ENCODE measurements around the gene CTSL.

The CTSL gene

GRCh38 chr9:87682085-87682484, 43.8 kb upstream of the CTSL start:
- DNase-seq (ENCODE audit: low spot score), result no peak
- POLR2A ChIA-PET (ENCODE audit: low non-redundant PET), result no interaction called here
- TF ChIP-seq CTCF (conservative IDR thresholded peaks at IDR 0.05; ENCODE audit: low read depth), result no peak
- H3K27ac ChIP-seq, result no peak overlapping the region
- CTCF ChIA-PET, result no interaction called here

- no peak overlapping the region for H3K27ac ChIP-seq
- no peak for TF ChIP-seq CTCF (conservative IDR thresholded peaks at IDR 0.05; ENCODE audit: low read depth)
- POLR2A ChIA-PET (ENCODE audit: low non-redundant PET), result no interaction called here
- DNase-seq (ENCODE audit: low spot score), result no peak
- CTCF ChIA-PET, result no interaction called here
Measured at GRCh38 chr9:87682618-87683017, 43.3 kb upstream of the CTSL start.

GRCh38 chr9:87683751-87684626, 41.9 kb upstream of the CTSL start:
- ChIA-PET CTCF (interaction anchor here (0.5 to 2.9 kb wide), 10 partner anchors 13 to 729 kb away, joined by 3 to 36 read pairs (median 4); no protein-coding TSS in a partner anchor), POLR2A (ENCODE audit: low non-redundant PET) (no interaction called here)
- TF ChIP-seq CTCF (conservative IDR thresholded peaks at IDR 0.05; ENCODE audit: low read depth), result no peak
- DNase-seq (ENCODE audit: low spot score), result no peak
- H3K27ac ChIP-seq, result no peak overlapping the region

GRCh38 chr9:87684627-87685219, 41.2 kb upstream of the CTSL start:
- DNase-seq (ENCODE audit: low spot score), result peak; percentile 80
- CTCF ChIA-PET, result interaction anchor here (0.5 to 2.9 kb wide), 13 partner anchors 11 to 730 kb away, joined by 3 to 36 read pairs (median 4); no protein-coding TSS in a partner anchor
- H3K27ac ChIP-seq, result no peak overlapping the region

GRCh38 chr9:87685441-87685840, 40.5 kb upstream of the CTSL start:
- H3K27ac ChIP-seq, result no peak overlapping the region
- DNase-seq (ENCODE audit: low spot score), result no peak
- no peak for TF ChIP-seq CTCF (conservative IDR thresholded peaks at IDR 0.05; ENCODE audit: low read depth)
- ChIA-PET CTCF (interaction anchor here (0.7 to 2.9 kb wide), 3 partner anchors 10 to 127 kb away, joined by 4 to 36 read pairs (median 4); no protein-coding TSS in a partner anchor), POLR2A (ENCODE audit: low non-redundant PET) (no interaction called here)

More at GRCh38 chr9:87684627-87685219, 41.2 kb upstream of the CTSL start:
- TF ChIP-seq CTCF (conservative IDR thresholded peaks at IDR 0.05; ENCODE audit: low read depth), result peak; percentile 73
- POLR2A ChIA-PET (ENCODE audit: low non-redundant PET), result no interaction called here

GRCh38 chr9:87685871-87686519, 39.9 kb upstream of the CTSL start:
- DNase-seq (ENCODE audit: low spot score), result no peak
- ChIA-PET POLR2A (ENCODE audit: low non-redundant PET) (no interaction called here), CTCF (interaction anchor here (2.9 kb wide), 1 partner anchor 127 kb away, joined by 36 read pairs; no protein-coding TSS in a partner anchor)
- H3K27ac ChIP-seq, result no peak overlapping the region
- no peak for TF ChIP-seq CTCF (conservative IDR thresholded peaks at IDR 0.05; ENCODE audit: low read depth)
